NCI-H748 (cell line): ENCODE results near the gene WDSUB1.

Source experiments
- DNase-seq: peaks from one replicate; lab custom pipeline; 2025; ENCODE audit not compliant: unreplicated experiment; lab: John Stamatoyannopoulos, UW

WDSUB1 gene

DNA sequence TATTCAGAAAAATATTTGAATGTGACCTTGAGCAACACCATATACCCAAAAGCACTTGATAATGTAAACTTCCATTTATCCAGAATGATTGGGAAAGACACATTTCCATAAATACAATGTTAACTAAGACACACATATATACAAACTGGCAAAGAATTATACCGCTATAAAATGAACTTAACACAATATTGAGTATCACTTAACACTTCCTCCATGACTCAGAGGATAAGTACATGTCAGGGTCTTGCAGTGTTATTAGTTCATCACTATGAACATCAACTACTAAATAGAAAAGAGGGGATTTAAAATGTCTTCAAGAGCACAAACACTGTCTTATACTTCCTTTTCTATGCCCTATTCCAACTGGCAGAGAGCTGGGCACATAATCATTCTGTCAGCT is 18.6 kb downstream of the WDSUB1 start:
- no peak for DNase-seq

DNA sequence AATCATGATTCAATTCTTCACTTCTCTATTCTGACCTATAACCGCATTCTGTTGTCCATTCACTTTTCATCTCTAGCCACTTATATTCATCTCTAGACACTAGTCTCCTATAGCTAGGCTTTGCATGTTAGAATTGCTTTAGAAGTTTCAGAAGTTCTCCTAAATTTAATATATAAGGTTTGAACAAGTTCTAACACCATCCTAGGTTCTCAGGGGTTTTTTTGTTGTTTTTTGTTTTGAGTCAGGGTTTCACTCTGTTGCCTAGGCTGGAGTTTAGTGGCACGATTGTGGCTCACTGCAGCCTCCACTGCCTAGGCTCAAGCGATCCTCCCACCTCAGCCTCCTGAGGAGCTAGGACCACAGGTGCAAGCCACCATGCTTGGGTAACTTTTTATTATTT is 19.9 kb downstream of the WDSUB1 start:
- no peak for DNase-seq

DNA sequence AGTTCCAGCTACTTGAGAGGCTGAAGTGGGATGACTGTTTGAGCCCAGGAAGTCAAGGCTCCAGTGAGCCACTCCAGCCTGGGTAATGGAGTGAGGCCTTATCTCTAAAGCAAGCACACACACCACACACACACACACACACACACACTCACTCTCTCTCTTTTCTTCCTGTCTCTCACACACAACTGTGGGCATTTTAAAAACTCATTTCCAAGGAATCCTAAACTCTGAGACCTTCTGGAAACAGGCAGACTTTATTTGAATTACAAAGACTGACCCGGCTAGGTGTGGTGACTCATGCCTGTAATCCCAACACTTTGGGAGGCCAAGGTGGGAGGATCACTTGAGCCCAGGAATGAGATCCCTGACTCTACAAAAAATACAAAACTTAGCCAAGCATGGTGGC is 21.3 kb downstream of the WDSUB1 start:
- DNase-seq, result no peak

DNA sequence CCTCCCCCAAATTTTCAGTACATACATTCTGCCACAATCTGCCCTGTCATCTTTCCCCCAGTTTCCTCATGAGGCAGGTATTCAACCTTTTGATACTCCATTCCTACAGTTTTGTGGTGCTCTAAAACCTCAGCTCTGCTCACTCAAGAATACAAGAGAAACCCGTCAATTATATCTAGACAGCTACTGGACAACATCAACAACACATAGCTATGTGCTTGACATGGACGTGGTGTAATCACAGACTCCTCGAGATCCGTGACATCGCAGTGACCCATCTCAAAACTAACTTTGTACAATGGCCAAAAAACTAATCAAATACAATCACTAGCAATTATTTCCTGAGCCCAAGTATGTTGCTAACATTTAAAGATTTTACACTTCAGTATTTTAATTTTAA is 23.6 kb downstream of the WDSUB1 start:
- no peak for DNase-seq

DNA sequence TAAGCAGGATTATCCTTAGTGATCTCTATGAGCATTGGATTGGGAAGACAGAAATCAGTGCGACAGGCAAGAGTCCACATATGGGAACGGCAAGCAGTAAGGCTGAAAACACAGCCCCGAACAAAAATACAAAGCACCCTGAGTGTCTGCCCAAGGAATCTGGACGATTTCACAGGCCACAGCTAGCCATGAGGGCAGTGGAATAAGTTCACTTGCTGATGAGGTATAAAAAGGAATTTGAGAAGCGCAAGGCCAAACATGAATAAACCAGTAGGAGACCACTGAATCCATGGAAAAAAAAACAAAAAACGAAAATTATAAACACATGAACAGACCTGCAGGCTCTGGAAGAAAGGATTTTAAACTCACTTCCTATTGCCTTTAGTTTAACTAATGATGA is 24.3 kb downstream of the WDSUB1 start:
- no peak for DNase-seq

DNA sequence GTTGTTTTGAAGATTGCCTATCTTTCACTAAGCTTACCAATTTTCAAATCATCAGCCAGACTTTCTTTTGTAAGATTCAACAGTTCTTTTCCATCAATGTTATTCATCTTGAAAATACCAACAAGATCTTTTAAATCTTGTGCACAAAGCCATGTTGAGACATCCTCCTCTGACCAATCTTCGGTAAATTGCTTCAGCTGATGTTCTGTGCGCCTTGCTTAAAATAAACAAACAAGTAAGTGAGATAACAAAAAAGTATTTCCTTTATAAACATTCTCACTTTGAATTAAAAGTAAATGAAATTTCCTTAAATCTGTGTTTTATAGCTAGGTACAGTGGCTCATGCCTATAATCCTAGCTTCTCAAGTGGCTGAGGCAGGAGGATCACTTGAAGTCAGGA is 30.3 kb downstream of the WDSUB1 start:
- DNase-seq, result no peak

DNA sequence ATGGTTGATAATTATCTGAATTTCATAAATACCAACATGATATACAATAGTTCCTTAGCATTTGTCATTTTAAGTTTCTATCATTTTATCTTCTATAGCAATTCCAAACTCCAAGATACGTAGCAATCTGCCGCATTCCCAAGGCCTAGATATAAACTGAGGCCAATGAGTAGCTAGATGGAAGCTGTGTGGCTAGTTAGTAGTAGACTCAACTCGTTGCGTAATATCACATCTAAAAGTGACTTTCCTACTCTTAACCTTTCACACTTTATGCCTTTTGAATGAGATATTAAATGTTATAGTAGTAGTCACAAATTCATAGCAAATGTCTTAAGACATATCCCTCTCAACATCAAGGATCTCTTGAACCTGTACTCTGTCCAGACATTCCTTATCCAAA is 33.6 kb downstream of the WDSUB1 start:
- DNase-seq, result no peak

DNA sequence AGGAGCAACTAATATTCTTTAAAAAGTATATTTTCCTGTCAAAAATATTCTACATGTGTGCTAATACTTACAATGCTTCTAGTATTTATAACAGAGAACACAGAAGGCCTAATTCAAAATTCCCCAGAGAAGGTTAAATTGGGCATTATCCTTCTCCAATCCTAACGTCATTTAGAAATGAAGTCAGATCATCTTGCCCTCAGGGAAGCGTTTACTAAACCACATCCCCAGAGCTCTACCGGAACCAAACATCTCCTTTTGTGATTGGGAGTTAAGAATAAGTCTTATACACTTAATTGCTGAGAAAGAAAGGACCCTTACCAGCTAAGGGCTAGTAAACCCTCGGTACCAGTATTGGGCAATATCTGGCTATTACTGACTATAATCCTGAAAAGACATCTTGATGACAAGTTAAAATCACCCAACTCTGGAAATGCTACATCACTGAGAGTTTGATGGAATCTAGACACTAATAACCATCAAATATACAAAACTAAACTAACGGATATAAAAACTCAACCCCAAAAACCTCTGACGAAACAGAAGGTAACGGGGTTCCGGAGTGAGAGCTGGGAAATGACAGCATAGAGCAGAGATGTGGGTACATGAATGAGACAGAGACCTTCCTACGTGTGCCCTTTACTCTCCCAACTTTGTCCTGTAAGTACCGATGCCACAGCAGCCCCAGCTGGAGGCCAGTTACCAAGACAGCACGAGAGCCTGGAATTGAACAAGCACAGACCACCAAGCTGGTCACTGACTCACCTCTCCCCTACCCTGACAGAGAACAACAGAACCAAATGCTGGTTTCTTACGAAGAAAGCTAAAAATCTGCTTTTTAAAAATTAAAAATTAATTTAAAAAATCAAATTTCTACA is 35.0 kb downstream of the WDSUB1 start:
- DNase-seq, result no peak

DNA sequence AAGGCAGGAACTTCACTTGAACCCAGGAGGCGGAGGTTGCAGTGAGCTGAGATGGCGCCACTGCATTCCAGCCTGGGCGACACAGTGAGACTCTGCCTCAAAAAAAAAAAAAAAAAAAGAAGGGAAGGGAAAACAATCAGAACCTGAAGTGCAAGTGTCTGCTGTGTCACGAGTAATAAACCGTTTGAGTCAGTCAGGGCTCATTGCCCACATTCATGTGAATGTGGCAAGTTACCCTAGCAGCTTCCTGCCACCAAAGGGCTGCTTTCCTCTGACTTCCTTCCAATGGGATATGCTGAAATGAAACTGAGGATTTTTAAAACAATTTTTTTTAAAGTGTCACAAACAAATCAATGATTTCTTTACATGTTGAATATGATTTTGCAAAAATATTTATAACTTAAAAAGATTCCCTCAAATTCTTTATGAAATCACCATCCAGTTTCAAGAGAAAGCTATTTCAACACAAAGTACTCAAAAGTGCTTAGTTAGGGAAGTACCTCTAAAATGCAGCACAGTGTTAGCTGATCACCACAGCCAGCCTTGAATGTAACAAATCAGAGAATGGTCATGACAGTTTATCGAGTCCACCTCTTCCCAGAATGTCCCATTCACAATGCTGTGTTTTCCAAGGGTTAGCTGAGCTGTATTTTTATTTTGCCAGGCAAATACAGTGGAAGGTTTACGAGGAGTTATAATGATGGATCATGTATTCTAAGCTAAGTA is 36.4 kb downstream of the WDSUB1 start:
- DNase-seq, result peak; percentile 7

DNA sequence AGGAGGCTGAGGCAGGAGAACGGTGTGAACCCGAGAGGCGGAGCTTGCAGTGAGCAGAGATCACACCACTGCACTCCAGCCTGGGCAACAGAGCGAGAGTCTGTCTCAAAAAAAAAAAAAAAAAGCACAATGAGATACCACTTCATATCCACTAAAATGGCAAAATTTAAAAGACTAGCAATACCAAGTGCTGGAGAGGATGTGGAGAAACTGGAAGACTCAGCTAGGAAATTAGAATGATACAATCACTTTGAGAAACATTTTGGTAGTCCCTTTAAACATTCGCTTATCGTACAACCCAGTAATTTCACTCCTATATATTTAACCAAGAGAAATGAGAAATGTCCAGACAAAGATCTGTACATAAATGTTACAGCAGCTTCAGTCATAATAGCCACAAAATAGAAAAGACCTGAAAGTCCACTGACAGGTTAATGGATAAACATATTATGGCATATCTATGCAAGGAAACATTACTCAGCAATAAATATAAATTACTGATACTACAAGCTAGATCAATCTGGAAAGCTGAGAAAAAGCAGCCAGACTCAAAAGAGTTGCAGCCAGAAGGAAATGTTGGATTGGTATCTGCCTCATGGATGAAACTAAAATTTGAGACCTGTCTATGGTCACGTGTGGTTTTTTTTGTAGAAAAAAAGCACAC is 40.0 kb downstream of the WDSUB1 start:
- DNase-seq, result no peak

DNA sequence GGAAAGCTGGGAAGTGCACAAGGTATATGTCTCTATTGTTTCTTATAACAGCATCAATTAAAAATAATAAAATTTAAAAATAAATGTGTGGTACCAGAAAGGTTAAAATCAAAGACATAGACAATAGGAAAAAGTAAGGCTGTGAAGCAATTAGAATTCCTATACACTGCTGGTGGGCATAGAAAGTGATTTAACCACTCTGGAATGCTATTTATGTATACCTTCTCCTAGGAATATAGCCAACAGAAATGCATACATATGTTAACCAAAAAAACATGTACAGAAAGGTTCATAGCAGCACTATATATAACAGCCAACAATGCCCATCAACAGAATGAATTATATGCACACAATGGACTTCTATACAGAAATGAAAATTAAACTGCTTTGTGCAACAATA is 43.0 kb downstream of the WDSUB1 start:
- no peak for DNase-seq

DNA sequence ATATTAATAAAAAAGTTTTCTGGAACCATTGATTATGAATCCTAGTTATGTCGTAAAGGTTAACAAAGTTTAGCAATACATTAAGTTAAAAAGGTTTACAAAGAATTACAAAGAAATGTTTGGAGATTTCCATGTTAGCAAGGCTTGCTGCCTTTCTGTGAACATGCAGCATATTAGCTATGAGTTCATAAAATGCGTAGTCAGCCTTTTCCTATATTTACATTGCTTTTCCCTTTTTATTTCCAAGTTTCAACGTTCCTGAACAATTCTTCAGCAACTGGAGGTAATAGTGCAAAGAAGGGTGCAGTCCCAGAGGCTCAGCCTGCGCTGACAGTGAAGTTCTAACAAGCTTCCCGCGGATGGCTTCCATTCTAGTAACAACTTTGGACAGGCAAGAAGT is 51.6 kb downstream of the WDSUB1 start:
- no peak for DNase-seq

DNA sequence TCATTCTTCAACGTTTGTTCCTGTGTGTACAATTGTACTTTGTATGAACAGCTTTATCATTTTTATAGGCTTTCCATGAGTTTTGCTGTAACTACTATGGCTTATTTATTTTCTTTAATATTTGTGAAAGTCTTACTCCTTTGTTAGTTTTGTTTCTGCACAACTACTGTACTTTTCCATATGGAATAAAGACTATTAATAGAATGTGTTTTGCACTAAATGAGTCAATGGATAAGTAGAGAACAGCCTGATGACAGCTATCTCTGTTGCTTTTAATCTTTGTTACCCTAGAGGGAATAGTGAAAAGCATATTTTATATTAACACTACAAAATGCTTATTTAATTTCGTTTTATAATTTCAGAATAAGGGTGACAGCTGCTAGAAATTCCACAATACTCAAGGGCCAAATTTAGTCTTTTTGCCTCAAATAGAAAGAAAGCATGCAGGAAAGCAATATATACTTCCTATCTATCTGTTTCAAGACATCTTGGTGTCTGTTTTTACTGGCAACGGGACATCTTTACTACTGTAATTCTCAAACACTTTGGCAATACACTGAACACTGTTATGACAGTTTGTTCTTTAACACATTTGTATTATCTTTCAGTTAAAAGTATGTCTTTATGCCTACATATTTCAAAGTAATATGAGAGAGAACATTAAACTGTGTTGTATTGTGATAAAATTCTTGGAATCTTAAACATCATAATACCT is 53.9 kb downstream of the WDSUB1 start:
- no peak for DNase-seq

DNA sequence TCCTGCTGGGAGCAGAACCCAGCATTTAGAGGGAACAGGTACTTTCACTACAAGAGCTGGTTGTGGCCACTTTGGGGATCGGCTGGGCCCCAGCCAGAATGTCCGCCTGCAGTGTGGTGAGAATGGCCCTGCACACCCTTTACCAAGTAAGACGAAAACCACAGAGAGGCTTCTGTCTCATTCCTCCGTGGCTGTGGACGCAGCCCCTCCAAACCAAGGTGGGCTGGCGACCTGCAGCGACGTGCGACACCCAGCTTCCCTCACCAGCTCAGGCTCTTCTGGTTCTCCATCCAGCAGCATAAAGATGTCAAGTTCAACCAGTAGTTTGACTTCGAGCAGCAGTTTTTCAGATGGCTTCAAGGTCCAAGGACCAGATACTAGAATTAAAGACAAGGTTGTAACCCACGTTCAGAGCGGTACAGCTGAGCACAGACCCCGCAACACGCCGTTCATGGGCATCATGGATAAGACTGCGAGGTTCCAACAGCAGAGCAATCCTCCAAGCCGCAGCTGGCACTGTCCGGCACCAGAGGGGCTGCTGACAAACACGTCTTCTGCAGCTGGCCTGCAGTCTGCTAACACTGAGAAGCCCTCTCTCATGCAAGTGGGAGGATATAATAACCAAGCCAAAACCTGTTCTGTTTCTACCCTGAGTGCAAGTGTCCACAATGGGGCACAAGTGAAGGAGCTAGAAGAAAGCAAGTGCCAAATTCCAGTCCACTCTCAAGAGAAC is 56.2 kb downstream of the WDSUB1 start:
- no peak for DNase-seq

DNA sequence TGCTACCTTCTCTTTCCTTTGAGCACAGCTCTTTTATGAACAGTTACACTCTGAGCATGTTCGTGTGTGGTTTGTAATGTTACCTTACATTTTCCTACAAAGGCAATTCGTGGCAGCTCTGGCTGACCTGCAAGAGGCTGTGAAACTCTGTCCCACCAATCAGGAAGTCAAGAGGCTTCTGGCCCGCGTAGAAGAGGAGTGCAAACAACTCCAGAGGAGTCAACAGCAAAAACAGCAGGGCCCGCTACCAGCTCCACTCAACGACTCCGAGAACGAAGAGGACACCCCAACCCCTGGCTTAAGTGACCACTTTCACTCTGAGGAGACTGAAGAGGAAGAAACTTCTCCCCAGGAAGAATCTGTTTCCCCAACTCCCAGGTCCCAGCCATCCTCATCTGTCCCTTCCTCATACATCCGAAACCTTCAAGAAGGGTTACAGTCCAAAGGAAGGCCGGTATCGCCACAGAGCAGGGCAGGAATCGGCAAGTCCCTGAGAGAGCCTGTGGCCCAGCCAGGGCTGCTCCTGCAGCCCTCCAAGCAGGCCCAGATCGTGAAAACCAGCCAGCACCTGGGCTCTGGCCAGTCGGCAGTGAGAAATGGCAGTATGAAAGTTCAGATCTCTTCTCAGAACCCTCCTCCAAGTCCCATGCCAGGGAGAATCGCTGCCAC is 56.9 kb downstream of the WDSUB1 start:
- DNase-seq, result peak; percentile 15

DNA sequence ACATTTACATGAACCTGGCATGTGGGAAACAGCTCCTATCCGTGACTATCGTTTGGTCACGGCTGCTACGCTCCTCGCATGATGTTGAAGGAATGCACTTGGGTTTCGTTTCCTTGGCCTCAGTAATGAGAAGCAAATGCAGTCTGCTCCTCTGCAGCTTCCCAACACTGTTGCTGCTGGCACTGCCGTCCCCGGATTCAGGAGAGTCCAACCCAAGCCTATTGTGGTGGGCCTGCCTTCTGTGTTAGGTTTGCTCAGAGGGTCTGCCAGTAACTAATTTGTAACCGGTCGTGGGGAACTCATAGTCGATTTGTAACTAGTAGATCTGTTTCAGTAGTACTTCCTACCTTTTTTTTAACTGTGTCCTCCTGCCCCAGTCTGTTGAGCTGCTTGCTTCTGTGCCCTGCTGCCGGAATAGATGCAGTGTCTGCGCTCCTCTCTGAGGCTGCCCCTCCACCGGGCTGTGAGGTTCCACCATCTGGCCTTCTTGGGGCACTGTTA is 58.4 kb downstream of the WDSUB1 start:
- no peak for DNase-seq

DNA sequence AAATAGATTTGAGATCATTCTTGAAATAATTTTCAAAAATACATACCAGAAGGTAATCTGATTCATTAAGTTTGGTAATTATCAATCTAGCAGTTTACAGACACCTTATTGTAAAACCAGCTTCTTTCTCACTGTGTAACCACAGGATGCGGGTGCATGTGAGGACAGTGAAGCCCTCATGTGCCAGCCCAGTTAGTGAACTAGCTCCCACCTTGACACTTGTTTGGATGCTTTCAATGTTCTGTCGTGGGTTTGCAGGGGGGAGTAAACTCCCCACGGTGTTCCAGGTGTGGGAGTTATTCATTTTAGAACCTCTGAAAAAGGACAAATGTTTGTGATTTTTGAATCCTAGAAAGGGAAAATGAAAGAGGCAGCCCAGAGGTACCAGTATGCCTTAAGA is 59.0 kb downstream of the WDSUB1 start:
- no peak for DNase-seq

DNA sequence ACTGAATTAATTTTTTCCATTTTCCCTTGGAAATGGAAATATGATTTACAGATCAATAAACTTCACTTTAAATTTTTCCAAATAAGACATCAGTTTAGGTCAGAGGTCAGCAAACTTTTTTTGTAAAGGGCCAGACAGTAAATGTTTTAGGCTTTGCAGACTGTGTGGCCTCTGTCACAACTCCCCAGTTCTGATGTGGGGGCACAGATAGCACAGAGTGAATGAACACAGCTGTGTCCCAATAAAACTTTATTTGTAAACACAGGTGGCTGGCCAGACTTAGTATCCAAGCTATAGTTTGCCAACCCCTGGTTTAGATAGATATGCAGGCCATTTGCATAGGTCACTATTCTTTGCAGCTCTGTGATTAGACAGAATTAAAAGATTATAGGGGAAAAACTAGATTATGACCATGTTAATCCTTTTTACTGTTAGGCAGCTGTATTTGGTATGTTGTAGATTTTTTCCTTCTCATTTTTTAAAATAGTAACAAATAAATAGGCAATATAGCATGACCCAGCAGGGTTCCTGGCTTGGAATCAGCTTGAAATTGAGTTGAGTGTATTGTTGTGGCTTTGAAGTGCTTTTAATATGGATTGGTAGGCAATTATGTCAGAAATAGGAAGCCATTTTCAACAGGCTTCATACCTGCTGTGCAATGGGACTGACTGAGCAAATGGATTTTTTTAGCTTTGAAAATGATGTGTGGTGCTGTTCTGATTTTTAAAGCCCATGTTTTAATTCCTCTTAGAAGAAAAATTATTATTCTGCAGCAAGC is 59.7 kb downstream of the WDSUB1 start:
- DNase-seq, result peak; percentile 74

DNA sequence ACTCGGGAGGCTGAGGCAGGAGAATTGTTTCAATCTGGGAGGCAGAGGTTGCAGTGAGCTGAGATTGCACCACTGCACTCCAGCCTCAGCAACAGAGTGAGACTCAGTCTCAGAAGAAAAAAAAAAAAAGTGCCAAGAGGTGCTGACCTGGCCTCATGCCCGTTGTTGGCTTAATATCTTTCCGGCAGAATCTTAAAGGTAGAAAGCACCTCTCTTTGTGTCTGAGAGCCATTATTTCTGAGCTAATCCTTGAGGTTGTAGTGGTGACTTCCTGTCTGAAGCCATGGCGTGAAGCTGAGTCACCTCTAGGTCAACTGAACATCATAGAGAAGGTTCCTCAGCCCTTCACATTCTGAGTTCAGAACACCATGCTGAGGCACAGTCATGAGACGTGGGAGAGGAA is 60.4 kb downstream of the WDSUB1 start:
- peak; percentile 53 for DNase-seq
